DOHH2 (cell line): Measurements from ENCODE around the gene GANC.

ENCODE experiments used
- CTCF ChIP-seq: fragments of 200-600 bp; sonication (generic); IDR thresholded peaks from one replicate; pipeline ENCODE4 v1.5.1; 2014; ENCODE audit warnings: antibody characterized with exemption, mild to moderate bottlenecking, low read depth, low read length; ENCODE audit not compliant: poor library complexity, severe bottlenecking
- EZH2phosphoT487 ChIP-seq: fragments of 200-600 bp; sonication (generic); IDR thresholded peaks from 2 replicates; pipeline ENCODE4 v1.6.1; 2017; ENCODE audit warnings: borderline replicate concordance, mild to moderate bottlenecking, antibody characterized with exemption, low read length, moderate library complexity, mixed read lengths

GRCh38 chr15:42359249-42359648 is 86.2 kb downstream of the GANC start, which contains the start of gene CAPN3:
- no peak for TF ChIP-seq CTCF
- TF ChIP-seq EZH2phosphoT487 = no peak
